Activated CD4-positive, alpha-beta T cell treated with anti-CD3 and anti-CD28 coated beads for 24 hours (primary cell): ENCODE data around the gene MMP17.
"Not testable (repeated sequence)": the region's sequence is repeated elsewhere in the genome, so short reads cannot be mapped to it uniquely, and the experiment has no call there.

Source experiments
- DNase-seq, 2 donors: peaks; one replicate each; pipeline ENCODE4 v3.0.0-alpha.2; 2020; ENCODE audit warnings: low read depth in 2 of 2

Gene MMP17

DNA sequence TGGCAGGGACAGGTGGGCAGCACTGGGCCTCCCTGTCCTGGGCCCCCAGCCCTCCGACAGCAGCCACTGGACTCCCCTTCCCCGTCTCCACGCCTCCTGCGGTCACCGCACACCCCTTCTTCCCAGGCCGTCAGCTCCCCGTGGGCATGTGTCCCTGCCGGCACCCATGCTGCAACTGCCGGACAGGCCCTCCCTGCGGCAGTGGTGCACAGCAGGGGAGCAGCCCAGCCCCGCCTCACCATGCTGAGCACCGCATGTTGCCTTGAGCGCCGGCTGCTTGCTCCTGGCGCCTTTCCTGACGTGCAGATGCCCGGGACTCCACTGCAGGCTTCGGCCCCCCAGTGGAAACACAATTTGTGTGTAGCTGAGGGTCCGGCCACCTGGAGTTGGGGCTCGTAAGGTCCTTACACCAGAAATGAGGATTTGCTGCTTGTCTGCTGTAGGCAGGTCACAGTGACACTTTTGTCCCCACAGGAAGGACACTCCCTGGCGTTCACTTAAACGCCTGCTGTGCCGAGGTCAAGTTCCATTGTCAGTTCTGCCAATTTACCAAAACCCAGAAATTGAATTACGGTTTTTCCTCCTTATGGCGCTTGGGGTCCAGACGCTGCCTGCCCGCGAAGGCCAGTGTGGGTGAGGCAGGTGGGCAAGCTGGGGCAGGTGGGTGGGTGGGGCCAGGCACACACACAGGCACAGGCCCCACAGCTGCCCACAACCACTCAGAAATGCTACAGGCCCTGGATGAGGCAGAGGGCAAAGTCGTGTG, 28.2 kb upstream of the MMP17 start:
- no peak for DNase-seq

DNA sequence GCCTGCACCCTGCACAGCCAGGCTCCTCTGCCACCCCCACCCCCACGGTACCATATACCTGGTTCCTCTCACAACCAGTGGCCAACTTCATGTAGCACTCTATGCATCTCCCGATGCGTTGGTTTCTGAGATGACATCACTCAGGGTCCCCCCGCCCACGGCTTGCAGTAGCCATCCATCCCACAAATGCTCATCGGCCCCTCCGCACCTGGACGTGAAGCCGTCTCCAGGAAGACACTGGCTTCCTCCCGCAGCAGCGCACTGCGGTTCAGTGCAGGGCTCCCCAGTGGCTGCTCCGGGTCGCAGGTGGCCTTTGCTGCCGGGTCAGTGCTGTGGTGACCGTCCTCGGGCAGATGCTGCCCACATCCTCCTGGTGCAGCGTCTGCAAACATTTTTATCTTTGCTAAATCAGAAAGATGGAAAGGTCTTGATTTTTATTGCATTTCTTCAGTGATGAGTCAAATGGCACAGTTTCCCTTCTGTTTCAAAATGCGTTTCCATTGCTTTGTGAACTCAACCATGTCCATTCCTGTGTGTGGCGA, 27.5 kb upstream of the MMP17 start:
- DNase-seq, result no peak

DNA sequence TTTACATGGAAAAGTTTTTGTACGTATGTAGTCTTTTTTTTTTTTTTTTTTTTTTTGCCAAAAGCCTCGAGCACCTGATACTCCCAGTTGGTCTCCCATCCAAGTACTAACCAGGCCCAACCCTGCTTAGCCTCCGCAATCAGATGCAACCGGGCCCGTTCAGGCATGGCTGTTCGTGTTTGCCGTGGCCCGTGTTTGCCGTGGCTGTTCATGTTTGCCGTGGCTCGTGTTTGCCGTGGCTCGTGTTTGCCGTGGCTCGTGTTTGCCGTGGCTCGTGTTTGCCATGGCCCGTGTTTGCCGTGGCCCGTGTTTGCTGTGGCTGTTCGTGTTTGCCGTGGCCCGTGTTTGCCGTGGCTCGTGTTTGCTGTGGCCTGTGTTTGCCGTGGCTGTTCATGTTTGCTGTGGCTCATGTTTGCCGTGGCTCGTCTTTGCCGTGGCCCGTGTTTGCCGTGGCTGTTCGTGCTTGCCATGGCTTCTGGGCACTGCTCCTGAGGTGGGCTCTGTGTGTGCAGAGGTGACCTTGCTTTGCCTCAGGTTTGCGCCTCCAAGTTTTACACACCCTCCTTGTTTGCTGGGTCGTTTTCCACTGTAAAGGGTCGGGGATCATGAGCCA, 26.8 kb upstream of the MMP17 start:
- DNase-seq, result no peak

DNA sequence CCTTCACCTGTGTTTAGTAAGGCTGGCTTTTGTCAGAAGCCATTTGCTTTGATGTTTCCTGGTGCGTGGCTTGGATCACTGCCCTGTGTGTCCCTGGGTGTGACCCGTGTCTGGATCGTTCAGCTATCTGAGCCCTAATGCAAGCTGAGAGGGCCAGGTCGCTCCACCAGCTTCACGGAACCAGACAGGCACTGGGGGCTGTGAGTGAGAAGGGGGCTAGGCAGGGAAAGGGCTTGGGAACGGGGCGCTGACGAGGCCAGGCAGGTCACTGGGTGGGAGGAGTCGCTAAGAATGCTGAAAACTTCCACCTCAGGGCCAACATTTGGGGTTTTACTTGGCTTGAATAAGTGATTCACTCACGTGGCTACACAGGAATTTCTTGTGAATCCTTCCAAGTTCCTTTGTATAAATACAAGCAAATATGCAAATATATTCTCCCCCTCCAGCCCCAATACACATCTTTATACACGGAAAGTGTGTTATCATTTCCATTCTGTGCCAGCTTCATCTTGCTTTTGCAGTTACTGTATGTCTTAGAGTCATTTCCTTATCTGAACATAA, 24.2 kb upstream of the MMP17 start:
- no peak for DNase-seq

DNA sequence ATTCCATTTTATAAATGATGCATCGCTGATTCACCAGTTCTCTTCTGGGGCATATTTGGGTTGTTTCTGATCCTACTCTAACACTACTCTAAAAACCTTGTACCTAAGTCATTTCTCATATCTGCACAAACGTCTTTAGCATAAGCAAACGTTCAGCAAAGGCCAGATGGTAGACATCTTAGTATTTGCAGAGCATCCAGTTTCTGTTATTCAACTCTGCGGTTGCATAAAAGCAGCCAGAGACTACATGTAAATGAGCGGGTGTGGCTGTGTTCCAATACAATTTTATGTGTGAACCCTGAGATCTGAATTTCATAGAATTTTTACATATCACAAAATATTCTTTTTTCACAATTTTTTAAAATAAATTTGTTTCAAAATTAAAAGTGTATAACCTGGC, 22.8 kb upstream of the MMP17 start:
- DNase-seq, result no peak

DNA sequence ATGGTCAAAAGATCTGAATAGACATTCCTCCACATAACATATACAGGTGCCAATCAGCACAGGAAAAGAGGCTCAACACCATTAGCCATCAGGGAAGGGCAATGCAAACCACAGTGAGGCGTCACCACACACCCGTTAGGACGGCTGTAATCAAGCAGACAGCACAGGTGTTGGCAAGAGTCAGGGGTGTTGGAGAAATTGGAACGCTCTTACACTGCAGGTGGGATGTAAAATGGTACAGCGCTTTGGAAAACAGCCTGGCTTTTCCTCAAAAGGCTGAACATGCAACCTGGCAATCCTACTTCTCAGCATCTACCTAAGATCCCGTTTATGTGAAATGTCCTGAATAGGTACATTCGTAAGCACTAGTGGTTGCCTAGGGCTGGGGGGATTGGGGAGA, 21.5 kb upstream of the MMP17 start:
- no peak for DNase-seq

DNA sequence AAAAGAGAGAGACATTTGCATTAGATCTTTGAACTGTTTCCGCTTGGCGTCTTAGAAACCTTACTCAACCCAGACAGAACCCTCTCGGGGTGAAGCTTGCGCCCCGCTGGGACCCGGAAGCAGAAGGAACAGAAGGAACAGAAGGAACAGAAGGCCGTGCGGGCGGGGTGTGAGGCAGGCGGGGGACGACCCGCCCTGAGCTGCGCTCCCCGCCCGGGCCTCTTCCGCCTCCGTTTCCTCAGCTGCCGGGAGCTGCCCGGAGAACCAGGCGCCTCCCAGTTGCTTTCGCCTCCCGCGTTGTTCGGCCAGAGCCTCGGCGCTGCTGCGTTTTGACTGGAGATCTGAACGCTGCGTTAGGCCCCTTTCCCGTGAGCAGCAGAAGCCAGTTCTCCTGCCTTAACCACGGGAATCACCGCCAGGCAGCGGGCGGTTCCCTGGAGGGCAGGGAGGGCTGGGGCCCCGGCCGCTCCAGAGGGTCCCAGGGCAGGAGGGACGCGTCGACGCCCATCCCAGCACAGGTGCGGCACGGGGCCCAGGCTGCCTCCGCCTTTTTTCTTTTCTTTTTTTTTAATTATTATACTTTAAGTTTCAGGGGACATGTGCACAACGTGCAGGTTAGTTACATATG, 19.3 kb upstream of the MMP17 start:
- DNase-seq, result no peak

DNA sequence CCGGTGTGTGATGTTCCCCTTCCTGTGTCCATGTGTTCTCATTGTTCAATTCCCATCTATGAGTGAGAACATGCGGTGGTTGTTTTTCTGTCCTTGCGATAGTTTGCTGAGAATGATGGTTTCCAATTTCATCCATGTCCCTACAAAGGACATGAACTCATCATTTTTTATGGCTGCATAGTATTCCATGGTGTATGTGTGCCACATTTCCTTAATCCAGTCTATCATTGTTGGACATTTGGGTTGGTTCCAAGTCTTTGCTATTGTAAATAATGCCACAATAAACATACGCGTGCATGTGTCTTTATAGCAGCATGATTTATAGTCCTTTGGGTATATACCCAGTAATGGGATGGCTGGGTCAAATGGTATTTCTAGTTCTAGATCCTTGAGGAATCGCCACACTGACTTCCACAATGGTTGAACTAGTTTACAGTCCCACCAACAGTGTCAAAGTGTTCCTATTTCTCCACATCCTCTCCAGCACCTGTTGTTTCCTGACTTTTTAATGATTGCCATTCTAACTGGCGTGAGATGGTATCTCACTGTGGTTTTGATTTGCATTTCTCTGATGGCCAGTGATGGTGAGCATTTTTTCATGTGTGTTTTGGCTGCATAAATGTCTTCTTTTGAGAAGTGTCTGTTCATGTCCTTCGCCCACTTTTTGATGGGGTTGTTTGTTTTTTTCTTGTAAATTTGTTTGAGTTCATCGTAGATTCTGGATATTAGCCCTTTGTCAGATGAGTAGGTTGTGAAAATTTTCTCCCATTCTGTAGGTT, 18.5 kb upstream of the MMP17 start:
- DNase-seq, result not testable (repeated sequence)

DNA sequence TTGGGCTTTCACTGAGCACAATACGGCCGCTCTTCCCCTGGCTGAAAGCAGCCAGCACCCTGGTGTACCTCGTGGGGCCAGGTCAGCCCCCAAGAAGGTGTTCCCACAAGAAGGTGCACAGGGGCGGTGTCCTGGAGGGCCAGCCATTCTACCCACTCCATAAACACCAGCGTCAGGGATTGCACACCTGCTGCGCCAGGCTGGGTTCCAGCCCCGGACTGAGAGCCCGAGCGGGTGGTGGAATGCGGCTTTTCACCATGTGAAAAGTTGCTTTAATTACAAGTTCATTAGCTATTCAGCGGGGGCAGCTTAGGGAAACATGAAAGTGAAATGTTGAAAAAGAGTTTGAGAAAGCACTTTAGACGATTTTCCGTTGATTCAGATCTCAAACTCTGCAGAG, 17.5 kb upstream of the MMP17 start:
- no peak for DNase-seq

DNA sequence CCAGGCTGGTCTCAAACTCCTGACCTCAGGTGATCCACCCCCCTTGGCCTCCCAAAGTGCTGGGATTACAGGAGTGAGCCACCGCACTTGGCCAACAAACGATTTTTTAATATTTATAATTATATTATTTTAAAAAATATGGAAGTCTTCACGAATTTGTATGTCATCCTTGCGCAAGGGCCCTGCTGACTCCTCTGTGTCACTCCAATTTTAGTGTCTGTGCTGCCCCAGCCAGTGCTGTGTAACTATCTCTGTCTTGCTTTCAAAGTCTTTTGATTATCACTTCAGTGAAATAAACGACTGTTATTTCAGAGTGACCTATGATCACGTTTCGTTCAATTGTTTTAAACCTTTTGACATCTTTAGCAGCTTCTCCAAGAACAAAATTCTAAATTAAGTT, 13.1 kb upstream of the MMP17 start:
- no peak for DNase-seq

DNA sequence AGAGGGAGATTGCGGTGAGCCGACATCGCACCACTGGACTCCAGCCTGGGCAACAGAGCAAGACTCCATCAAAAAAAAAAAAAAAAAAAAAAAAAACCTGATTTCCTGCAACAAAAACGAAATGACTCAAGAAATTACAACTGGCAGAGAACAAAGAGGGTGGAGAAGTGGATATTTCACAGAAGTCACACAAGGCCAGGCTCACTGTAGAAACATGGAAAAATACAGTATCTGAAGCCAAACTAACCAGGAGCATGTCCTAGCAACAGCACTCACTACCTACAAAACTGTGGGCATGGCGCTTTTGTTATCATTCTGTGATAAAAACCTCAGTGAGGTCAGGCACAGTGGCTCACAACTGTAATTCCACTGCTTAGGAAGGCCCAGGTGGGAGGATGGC, 11.7 kb upstream of the MMP17 start:
- DNase-seq, result no peak

DNA sequence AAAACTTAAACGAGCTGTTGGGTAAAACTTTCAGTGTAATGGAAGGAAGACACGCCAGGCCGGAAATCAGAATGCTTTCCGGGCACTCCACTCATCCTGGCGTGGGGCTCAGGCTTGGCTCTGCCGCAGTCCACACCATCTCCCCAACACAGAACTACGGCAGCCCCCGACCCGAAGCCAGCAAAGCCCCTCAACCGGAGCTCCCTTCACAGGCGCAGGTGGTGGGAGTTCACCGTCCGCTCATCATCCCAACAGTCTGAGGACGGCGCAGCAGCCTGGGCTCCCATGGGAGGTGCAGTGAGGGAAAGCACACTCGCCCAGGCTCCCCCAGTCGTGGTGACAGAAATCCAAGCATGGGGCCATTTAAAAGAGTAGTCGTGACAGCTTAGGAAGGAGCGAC, 11.0 kb upstream of the MMP17 start:
- no peak for DNase-seq

DNA sequence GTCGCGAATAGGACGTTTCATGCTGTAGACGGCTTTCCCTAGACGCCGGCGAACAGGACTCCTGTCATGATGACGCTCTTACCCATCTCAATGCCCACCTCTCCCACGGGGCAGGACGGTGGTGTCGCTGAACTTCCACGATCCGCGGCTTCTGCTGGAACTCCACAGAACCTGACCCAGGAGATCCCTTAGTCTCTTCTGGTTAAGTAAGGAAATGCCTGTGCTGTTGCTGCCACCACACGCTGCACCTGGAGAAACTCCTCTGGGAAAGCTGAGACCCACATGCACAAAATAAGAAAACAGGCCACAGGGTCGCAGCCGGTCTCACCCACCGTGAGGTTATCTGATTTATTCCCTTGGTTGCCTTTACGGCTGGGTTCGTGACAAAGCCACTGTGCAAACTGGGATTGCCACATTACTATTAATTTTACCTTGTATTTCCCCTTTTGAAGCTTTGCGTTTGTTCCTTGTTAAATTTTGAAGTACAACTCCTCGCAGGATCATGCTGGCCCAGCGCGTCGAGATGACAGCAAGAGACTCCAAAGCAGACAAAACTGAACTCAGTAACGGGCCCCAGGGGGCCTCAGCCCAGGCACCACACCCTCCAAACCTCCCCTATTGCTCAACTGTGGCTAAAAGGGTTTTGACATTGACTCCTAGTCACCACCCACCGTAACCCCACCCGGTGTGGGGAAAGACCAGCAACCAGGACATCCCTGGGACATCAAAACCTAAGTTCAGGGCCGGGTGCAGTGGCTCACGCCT, 9.2 kb upstream of the MMP17 start:
- DNase-seq, result no peak

DNA sequence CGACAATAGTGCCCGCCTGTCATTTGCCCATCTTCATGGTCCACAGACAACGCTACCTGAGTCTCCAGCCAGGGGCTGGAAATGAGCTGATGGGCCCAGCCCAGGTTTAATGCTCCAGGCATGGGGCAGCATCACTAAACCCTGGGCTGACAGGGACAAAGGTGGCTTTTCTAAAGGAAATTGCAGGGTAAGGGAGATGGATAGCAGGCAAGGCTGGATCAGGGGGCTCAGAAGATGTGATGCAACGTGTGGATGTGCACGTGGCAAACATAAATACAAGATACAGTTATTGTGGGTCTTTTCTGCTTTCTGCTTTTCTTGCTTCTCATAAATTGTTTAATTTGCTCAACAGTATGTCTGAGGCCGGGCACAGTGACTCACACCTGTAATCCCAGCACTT, 3.7 kb upstream of the MMP17 start:
- no peak for DNase-seq

DNA sequence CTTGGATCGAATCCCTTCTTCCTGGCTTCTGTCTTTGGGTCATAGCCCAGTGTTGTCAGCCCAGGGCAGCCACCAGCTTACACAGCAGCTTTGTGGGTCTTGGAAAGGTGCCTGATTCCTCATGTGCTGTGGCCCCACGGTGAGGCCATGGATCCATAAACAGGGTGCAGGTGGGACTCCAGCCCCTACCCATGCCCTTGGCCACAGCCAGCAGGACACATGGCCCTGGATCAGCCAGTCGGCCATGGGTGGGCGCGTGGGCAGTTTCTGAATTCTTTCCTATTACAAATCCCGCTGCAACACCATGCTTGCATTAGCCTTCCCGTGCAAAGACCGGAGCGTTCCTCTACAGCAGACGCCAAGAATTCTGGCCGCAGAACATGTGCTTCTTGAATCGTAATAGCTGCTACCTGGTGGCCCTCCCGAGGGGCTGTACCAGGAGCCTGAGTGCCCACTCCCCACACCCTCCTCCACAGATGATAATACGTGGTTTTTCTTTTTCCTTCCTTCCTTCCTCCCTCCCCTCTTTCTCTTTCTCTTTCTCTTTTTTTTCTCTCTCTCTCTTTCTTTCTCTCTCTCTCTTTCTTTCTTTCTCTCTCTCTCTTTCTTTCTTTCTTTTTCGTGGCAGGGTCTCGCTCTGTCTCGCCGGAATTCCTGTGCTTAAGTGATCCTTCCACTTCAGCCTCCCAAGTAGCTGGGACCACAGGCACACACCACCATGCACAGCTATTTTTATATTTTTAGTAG, 2.9 kb upstream of the MMP17 start:
- DNase-seq, result no peak

DNA sequence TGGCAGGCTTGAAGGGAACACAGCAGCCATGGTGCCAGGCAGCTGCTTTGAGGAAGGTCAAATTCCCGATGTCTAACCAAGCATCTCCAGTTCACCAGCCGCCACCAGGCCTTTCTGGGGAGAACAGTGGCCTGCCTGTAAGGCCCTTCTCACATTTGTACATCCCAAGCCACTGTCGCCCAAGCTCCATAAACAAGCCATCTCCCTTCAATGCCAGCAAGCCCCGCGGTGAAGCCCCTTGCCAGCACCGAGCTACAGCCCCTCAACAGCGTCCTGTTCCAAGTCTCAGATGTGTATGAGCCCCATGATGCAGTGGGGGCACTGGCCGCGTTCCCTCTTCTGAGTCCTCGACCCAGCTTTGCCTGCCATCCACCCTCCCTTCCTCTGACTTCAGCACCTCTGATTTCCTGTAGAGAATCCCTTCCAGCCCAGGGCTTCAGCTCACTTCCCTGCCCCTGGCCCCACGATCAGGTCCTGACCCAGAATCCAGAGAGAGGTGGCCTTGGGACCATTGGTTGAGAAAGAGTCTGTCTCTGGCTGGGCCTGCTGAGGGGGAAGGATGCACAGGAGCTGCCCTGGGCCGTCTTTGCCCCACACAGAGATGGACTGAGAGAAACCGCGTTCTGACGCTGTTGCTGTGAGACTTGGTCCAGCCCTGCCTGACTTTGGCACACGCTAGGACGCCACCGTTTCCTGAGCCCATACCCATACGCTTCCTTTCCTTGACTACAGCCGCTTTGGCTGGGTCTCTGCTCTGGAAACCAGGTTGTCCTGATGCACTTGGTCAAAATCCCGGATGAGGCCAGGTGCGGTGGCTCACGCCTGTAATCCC, 1.9 kb upstream of the MMP17 start:
- no peak for DNase-seq

DNA sequence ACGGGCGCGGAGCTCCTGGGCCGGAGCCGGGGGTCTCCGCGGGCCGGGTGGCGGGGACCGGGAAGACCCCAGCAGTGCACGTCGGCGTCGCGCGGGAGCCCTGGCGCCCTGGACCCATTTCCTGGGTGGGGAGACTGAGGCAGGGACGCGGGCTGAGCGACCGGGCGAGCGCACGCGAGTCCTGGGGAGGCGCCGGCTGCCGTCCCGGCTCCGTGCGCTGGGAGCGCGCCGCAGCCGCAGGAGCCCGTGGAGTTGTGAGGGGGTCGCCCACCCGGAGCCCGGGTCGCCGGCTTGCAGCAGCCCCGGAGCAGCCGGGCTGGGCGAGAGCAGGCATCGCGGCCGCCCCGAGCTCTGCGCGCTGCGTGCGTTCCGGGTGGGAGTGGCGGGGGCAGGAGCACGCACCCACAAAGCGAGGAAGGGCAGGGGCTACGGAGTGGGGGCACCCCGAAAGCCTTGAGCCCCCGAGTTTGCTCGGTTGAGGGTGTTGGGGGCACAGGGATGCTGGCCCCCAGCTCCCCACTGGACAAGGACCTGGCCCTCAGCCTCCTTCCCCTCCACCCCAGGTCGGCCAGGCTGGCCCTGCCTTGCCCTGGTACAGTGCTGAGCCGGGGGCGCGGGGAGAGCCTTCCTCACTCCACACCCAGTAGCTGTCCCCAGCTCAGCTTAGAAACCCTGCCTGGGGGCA, 620 bp downstream of the MMP17 start:
- DNase-seq, result no peak

DNA sequence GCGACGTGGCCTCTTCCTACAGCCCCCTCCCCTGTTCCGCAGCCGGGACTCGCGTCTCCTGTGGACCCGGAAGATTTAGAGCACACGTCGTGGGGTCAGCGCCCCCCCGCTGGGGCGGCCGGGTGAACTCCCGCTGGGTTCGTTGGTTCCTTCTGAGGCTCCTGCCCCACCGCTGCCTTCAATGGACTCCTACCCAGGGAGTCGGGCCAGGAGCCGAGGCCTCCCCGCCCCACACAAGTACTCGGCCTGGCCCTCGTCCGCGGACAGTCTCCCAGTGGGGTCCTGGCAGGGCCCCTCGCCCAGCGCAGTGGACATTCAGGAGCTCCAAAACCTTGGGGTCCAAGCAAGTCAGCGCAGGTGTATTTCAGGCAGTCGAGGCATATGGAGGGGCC, 1.2 kb downstream of the MMP17 start:
- no peak for DNase-seq

DNA sequence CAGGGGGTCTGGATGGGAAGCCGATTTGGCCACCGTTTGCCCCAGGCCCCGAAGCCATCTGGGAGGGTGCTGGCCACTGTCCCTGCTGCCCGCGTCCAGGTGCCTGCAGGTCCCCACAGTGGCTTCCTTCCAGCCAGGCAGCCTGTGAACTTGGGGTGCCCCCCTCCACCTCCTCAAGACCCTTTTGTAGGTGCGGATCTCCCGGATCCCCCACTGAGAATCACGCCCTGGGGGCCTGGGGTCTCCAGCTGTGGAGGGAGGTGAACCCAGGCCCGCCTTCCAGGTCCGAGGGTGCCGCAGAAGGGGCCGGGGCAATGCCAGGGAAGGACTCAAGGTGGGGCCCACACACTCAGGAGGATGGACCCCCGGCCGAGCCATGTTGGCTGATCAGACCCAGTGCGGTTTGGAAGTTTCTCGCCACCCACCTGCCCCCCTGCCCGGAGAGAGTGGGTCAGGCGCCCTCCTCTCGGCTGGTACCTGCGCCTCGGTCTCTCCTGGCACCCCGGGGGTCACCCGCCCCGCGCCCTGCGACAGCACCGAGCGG, 1.7 kb downstream of the MMP17 start:
- no peak for DNase-seq
